ENCODE data around the gene CMC1.
"Not testable (repeated sequence)": the region's sequence is repeated elsewhere in the genome, so short reads cannot be mapped to it uniquely, and the experiment has no call there.

The CMC1 gene

GRCh38 chr3:28247286-28247685, 5.9 kb downstream of the CMC1 start:
- DNase-seq: no peak

GRCh38 chr3:28250999-28251398, 9.6 kb downstream of the CMC1 start:
- DNase-seq: no peak

- DNase-seq: no peak
Measured at GRCh38 chr3:28252001-28252431, 10.6 kb downstream of the CMC1 start.

DNA sequence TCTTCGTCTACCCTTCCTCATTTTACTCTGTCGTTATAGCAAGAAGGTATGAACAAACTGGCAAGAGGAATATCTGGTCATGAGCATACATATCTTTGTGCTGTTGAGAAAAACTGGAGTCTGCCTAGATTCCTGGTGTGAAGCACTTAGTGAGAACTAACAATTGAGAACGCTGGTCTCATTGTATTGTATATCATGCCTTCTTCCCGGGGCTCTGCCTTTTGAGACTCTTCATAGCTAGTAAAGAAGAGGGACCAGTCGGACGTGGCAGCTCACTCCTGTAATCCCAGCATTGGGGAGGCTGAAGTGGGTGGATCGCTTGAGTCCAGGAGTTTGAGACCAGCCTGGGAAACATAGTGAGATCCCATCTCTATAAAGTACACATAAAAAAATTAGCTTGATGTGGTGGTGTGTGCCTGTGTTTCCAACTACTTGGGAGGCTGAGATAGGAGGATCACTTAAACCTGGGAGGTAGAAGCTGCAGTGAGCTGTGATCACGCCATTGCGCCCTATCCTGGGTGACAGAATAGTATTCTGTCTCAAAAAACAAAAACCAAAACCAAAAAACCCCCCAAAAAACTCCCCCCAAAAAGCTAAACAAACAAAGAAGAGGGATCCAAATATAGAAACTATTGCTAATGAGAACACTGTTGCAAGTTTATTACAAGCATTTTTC, 11.8 kb downstream of the CMC1 start:
- DNase-seq: no peak

- no peak for DNase-seq
Measured at GRCh38 chr3:28262001-28262400, 20.6 kb downstream of the CMC1 start.

GRCh38 chr3:28265641-28266040, 24.2 kb downstream of the CMC1 start:
- DNase-seq: no peak

DNA sequence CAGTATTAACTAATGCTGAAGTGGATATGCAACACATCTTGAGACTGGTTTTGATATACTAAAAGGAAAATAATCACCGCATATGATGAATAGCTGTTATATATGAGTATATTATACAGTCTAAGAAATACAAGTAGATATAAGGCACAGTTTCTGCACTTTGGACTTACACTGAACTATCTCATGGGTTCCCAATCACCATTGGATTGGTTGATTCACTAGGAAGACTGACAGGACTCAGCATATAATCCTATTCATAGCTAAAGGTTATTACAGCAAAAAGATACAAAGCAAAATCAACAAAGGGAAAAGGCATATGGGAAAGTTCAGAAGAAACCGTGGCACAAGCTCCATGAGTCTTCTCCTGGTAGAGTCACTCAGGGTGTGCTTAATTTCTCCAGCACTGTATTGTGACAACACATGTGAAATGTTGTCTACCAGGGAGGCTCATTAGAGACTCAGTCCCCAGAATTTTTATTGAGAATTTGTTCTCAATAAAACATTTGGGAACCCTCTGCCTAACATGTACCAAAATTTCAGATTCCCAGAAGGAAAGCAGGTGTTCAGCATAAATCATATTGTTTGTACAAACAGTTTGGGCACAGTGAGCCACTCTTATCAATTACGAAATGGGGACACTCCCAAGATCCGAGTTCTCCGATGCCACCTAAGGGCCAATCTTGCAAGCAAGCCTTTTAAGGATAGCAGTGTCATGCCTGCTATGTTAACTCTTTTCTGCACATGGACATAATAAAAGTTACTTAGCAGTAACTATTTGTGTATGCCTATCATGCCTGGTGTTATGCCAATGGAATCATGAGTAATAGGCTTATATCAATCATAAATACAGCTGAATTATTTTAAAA, 26.8 kb downstream of the CMC1 start:
- DNase-seq: no peak

DNA sequence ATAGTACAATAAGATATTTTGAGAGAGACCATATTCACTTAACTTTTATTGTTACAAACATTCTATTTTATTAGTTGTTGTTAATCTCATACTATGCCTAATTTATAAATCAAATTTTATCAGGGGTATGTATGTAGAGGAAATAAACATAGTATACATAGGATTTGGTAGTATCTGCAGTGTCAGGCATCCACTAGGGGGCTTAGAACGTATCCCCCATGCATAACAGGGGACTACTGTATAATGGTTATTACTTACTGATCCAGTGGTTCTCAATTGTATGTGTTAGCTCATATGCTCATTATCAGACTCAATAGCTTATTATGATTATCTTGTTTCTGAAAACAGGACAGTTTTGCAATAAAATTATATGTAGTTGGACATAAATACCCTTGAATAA, 27.6 kb downstream of the CMC1 start:
- DNase-seq: no peak

- DNase-seq: not testable (repeated sequence)
Measured at GRCh38 chr3:28269884-28270283, 28.5 kb downstream of the CMC1 start.

DNA sequence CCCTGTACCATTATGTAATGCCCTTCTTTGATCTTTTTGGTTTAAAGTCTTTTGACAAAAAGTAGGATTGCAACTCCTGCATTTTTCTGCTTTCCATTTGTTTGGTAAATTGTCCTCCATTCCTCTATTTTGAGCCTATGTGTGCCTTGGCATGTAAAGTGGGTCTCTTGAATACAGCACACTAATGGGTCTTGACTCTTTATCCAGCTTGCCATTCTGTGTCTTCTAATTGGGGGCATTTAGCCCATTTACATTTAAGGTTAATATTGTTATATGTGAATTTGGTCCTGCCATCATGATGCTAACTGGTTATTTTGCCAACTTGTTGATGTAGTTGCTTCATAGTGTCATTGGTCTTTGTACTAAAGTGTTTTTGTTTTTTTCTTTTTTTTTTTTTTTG, 32.4 kb downstream of the CMC1 start:
- DNase-seq: no peak

DNA sequence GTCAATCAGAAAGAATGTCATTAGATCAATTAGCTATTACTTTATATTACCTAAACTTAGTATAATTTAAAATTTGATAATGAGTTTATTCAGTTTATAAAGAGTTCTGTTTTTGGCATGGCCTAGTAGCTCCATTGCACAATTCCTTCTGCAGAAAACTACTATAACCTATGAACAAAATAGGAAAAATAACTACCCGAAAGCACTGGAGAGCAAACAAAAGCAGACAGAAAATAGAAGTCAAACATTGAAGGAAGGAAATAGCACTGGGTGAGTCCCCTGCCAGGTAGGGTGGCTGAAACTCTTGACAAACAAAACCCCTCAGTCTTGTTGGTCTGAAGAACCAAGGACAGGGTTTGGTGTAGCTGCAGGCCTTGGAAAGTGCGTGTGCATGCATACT, 37.5 kb downstream of the CMC1 start:
- no peak for DNase-seq

GRCh38 chr3:28279770-28280169, 38.4 kb downstream of the CMC1 start:
- DNase-seq: no peak

- no peak for DNase-seq
Measured at GRCh38 chr3:28280781-28281180, 39.4 kb downstream of the CMC1 start.

DNA sequence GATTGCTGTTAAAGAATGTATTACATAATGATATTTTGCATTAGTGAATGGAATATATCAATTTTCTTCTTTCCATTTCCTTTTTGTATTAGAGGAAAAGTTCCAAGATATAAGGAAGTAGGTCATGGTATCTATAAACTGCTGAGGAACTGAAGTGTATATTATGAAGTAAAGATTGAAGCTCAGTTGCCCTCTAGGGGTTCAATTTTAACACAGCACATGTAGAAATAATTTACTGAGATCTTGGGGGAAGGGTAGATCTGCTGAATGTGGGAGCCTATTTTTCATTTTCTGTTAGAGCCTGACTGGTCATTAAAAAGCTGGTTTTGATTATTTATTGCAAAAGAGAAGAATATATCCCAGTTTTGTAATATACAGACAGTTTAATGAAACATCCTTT, 45.2 kb downstream of the CMC1 start:
- DNase-seq: peak; percentile 2

DNA sequence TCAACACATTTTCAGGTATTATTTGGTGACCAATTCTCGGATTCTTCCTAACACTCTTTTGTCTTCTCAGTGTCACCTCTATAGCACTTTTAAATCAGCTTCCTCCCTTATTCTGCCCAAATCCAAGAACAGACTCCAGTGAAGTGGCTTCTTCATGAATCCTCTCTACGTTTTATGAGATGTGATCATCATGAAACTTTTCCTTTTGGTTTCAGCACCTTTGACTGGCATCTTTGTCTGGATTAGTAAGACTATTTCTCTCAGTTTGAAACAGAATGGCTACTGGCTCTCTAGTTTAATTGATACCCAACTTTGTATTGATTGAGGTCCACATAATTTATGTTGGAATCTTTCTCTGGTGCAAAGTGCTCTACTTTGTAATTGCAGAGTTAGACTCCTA, 45.6 kb downstream of the CMC1 start:
- DNase-seq: no peak

DNA sequence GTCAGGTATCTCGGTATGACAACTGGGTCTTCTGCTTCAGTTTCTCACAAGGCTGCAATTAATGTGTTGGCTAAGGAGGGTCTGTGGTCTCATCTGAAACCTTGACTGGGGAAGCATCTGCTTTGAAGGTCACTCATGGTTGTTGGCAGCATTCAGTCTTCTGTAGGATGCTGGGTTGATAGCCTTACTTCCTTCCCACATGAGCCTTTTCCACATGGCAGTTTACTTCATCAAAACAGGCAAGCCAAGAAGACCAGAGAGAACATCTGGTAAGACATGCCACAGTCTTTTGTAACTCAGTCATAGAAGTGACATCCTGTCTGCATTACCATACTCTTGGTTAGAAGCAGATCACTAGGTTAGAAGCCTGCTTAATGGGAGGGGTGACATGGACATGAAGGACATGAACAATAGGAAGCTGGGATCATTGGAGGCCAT, 49.5 kb downstream of the CMC1 start:
- DNase-seq: no peak

GRCh38 chr3:28291577-28291976, 50.2 kb downstream of the CMC1 start:
- DNase-seq: no peak

- DNase-seq: no peak
Measured at GRCh38 chr3:28292622-28293021, 51.2 kb downstream of the CMC1 start.

DNA sequence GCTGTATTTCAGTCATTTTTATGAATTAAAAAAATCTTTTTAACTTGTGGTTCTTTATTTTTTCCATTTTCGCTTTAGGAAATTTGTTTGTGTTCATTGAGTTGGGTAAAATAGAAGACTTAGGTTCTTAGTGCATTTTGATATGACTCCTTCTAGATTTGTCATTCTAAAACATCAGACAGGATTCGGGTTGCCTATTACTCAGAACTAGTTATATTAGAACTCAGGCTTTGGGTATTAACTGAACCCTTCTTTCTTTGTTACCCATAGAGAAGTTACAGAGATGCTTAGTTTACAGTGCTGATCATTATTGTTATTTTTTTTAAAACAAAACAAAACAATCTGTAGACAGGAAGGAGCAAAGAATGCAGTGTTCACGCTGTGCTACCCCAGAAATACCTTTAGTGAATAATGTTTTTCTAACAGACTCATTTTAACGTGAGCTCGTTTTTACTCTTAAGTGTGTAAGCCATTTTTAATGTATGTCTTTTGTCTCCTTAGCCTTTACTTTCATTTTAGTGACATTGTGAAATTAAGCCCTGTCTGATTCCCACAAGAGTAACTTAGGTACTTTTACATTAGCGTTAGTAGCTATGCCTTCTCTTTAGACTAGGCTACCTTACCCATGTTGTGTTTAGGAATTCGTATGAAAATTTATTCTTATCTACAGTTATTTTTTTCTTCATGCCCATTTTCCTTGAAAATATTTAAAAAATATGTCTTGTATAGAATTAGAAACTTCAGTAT, 53.4 kb downstream of the CMC1 start:
- no peak for DNase-seq

DNA sequence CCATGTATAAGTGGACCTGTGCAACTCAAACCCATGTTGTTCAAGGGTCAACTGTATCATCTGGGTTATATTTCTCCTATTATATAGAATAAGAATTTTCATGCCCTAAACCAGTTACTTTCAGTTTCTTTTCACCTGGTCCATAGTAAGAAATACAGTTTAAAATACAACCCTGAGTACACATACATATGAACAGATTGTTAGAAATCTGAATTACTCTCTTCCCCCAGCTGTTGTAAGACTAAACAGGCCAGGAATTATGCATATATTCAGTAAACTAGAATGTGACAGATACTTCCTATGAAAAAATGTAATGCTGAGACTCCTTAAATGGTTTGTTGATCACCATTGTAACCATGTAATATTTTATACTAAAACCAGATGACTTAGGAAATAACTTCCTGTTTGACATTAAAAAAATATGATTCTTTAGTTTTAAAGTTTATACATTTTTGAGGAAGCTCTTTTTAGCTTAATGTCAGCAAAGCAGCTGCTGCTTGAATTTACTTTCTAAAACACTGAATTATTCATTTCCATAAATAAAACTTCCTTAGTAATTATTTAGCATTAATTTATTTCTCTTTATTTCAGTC, 54.6 kb downstream of the CMC1 start:
- DNase-seq: no peak

DNA sequence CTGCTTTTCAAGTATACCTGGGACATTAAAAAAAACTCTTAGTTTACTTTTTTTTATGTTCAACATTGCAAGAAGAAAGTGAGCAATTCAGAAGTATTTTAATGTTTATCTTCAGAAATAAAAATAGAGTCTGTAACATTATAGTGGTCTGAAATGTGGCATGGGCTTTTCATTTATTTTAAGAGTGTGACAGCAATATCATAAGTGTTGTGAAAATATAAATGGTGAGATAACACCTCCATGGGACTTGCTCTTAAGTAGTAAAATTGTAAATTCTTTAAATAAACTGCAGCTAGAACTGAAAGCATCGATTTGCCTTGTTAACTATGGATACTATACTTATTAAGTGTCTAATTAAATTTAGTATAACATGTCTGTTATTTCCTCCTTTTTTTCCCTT, 58.3 kb downstream of the CMC1 start:
- no peak for DNase-seq

DNA sequence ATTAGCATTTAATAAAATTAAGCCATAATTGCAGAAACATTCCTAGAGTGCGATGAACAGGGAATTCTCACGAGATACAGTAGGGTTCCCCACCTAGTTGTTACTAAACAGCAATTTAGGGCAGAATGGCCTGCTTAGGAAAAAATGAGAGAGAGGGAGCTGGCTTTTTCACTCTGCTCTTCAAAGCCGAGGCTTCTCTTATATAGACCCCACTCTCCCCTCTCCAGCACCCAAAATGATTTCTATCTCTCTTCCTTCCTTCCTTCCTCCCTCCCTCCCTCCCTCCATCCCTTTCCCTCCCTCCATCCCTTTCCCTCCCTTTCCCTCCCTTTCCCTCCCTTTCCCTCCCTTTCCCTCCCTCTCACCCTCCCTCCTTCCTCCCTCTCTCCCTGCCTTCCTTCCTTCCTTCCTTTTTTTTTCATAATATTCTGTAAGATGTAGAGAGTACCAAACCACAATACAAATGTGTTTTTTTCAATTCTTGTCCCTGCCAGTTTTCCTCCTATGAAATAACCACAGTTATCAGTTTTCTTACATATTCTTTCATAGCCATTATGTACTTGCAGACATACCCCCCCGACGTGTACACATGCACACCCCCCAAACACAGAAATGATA, 59.0 kb downstream of the CMC1 start:
- no peak for DNase-seq

GRCh38 chr3:28301688-28302087, 60.3 kb downstream of the CMC1 start:
- DNase-seq: no peak

Measured in NCI-H1436 treated with DMSO at 0.1 percent for 48 hours (cell line).